IPS DF 6.9 (cell line): ENCODE data around the gene RETREG1.
"Not testable (repeated sequence)": the region's sequence is repeated elsewhere in the genome, so short reads cannot be mapped to it uniquely, and the experiment has no call there.

Source experiments
- DNase-seq: peaks from one replicate; pipeline ENCODE4 v3.0.0-alpha.2; 2013; ENCODE audit warnings: low read depth, low spot score
- H3K27ac ChIP-seq: one replicate; pipeline ENCODE4 v1.5.1; 2013; ENCODE audit warnings: low read length, control low read depth
- H3K27me3 ChIP-seq: 2 replicates; pipeline ENCODE4 v1.6.1; 2013; ENCODE audit warnings: mild to moderate bottlenecking, low read length; ENCODE audit not compliant: control insufficient read depth, insufficient read depth
- H3K36me3 ChIP-seq: 2 replicates; pipeline ENCODE4 v1.6.1; 2013; ENCODE audit warnings: low read length; ENCODE audit not compliant: control insufficient read depth, insufficient read depth
- H3K4me1 ChIP-seq: 2 replicates; pipeline ENCODE4 v1.6.1; 2013; ENCODE audit warnings: low read length; ENCODE audit not compliant: control insufficient read depth, insufficient read depth
- H3K4me3 ChIP-seq: 2 replicates; pipeline ENCODE4 v1.5.1; 2013; ENCODE audit warnings: mild to moderate bottlenecking, low read length
- H3K9me3 ChIP-seq: 2 replicates; pipeline ENCODE4 v1.6.1; 2013; ENCODE audit warnings: low read length, inconsistent platforms; ENCODE audit not compliant: control insufficient read depth, insufficient read depth
- WGBS: extraction: QIAGEN DNeasy Blood & Tissue Kit; methylation state at CpG from one replicate; pipeline ENCODE4 v1.1.7; 2013; ENCODE audit warnings: mixed read lengths, missing lambda C conversion rate; ENCODE audit not compliant: insufficient read length, insufficient coverage; 5-methylcytosine and 5-hydroxymethylcytosine counted together

RETREG1 gene

DNA sequence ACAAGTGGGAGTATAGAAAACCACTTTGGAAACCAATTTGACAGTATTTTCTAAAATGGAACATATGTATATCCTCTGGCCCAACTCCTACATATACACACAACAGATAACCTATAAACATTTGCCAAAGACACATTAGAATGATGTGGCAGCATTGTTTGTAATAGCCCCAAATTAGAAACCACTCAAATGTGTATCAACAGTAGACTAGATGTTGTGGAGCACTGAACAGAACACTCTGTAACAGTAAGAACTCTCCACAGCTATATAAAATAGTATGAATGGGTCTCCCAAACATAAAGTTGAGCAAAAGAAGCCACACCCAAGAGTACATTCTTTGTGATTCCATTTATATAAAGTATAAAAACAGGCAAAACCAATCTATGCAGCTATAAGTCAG lies 157.3 kb downstream of the RETREG1 start:
- no peak for DNase-seq
- no peaks in the 10 kb centered on the region for H3K27me3 ChIP-seq
- peaks cover 1% of the 10 kb centered on the region; the same call in 1 of the 2 replicates for H3K4me1 ChIP-seq
- peaks cover 8% of the 10 kb centered on the region; the same call in 1 of the 2 replicates for H3K36me3 ChIP-seq
- no peak overlapping the region for H3K4me3 ChIP-seq
- no peaks in the 10 kb centered on the region for H3K9me3 ChIP-seq
- no peak overlapping the region for H3K27ac ChIP-seq

GRCh38 chr5:16457853-16458252 lies 158.9 kb downstream of the RETREG1 start:
- WGBS, result 100% methylated on average over 1 of the region's 1 CpG
- Histone ChIP-seq H3K36me3 (peaks cover 8% of the 10 kb centered on the region; the same call in 1 of the 2 replicates), H3K4me1 (no peaks in the 10 kb centered on the region)

DNA sequence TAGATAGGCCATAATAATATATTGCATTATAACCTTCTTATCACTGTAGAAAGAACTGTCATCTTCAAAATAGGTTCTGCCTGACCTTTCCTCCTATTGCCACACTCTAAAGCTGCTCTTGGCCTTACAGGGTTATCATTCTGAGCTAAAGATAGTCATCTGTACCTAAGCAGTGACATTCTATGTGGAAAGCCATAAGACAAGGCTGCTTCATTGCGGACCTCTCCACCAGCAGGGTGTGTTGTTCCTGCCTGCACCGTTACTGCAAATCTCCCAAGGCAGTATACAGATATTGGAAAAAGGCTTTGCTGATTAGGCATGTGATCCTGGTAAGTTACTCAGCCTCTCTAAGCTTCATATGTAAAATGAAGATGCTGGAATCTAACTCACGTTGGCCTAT lies 159.3 kb downstream of the RETREG1 start:
- H3K4me1 ChIP-seq, result no peaks in the 10 kb centered on the region
- no CpG with 5 or more reads among the region's 3 CpGs for WGBS

More at GRCh38 chr5:16457853-16458252, 158.9 kb downstream of the RETREG1 start:
- DNase-seq, result no peak
- H3K9me3 ChIP-seq, result no peaks in the 10 kb centered on the region
- H3K4me3 ChIP-seq, result no peak overlapping the region
- H3K27me3 ChIP-seq, result no peaks in the 10 kb centered on the region
- H3K27ac ChIP-seq, result no peak overlapping the region

DNA sequence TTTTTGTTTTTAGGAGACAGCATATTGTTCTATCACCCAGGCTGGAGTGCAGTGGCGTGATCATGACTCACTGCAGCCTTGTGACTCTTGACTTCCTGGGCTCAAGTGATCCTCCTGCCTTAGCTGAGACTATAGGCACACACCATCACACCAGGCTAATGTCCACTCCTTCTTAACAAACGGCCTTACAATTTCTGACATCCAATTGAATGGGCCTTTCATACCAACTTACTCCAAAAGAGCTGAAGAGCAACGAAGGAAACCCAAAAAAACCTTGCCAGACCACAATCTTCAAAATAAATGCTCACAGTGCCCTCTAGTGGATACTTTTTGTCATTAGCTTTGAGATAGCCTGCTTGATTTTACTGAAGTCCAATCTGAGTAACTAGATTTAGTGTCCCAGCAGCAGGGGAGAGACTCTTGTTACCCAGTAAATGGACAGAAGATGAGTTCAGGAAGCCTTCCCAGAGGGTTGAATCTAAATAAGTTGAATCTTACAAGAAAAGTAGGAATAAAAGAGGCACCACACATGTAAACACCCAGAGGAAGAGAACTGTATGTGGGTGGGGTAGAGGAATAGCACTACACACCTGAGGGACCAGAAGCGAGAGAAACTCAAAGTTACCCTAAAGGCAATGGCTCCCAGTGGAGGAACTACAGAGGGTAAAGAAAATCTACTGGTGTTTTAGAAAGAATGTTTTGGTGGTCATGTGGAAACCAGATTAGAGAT lies 160.5 kb downstream of the RETREG1 start:
- Histone ChIP-seq H3K27ac (no peak overlapping the region), H3K4me1 (no peaks in the 10 kb centered on the region), H3K27me3 (no peaks in the 10 kb centered on the region), H3K4me3 (no peak overlapping the region), H3K36me3 (peaks cover 3% of the 10 kb centered on the region; the same call in 1 of the 2 replicates), H3K9me3 (no peaks in the 10 kb centered on the region)
- DNase-seq, result peak; percentile 29
- WGBS, result no CpG with 5 or more reads among the region's 4 CpGs

More for the DNA sequence above, 159.3 kb downstream of the RETREG1 start:
- Histone ChIP-seq H3K36me3 (peaks cover 5% of the 10 kb centered on the region; the same call in 1 of the 2 replicates), H3K4me3 (no peak overlapping the region), H3K9me3 (no peaks in the 10 kb centered on the region), H3K27ac (no peak overlapping the region), H3K27me3 (no peaks in the 10 kb centered on the region)
- no peak for DNase-seq

- H3K4me3 ChIP-seq, result no peak overlapping the region
- H3K27me3 ChIP-seq, result no peaks in the 10 kb centered on the region
- H3K9me3 ChIP-seq, result no peaks in the 10 kb centered on the region
- no peaks in the 10 kb centered on the region; the same call in 1 of the 2 replicates for H3K36me3 ChIP-seq
- DNase-seq, result no peak
- WGBS, result no CpG with 5 or more reads among the region's 5 CpGs
- no peak overlapping the region for H3K27ac ChIP-seq
- H3K4me1 ChIP-seq, result no peaks in the 10 kb centered on the region
These were observed 161.1 kb downstream of the RETREG1 start for GRCh38 chr5:16455668-16456067.

DNA sequence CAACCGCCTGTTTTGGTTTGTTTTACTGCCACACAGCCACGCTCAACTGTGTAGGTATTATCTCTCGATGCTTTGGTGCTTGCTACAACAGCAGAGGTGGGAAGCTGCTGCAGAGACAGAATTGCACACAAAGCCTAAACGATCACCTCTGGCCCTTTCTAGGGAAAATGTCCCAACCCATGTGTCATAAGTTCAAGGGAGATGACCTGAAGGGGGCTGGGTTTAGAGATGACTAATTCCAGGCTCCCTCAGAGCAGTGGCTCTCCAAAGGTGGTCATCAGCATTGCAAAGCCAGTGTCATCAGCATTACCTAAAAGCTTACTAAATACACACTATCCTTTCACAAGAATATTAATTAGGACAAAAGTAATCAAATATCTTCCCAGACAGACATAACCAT lies 162.1 kb downstream of the RETREG1 start:
- WGBS, result no CpG with 5 or more reads among the region's 4 CpGs
- H3K27ac ChIP-seq, result no peak overlapping the region
- H3K9me3 ChIP-seq, result no peaks in the 10 kb centered on the region
- no peak overlapping the region for H3K4me3 ChIP-seq
- no peaks in the 10 kb centered on the region for H3K4me1 ChIP-seq
- H3K27me3 ChIP-seq, result no peaks in the 10 kb centered on the region
- H3K36me3 ChIP-seq, result no peaks in the 10 kb centered on the region; the same call in 1 of the 2 replicates
- DNase-seq, result no peak

DNA sequence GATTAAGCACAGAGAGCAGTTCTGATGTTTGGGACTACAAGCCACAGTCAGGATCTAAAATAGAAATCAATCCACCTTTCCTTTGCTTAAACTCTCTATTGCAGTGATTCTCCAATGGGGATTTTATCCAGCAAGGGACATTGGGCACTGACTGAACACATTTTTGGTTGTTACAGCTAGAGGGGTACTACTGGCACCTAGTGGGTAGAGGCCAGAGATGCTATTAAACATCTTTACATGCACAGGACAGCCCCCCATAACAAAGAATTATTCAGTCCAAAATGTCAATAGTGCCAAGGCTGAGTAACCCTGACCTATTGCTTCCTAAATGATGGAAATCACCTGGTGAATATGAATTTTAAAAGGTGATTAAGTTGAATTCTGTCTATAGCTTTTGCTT lies 163.2 kb downstream of the RETREG1 start:
- no peaks in the 10 kb centered on the region for H3K4me1 ChIP-seq
- no peaks in the 10 kb centered on the region for H3K9me3 ChIP-seq
- no peak for DNase-seq
- no peaks in the 10 kb centered on the region for H3K27me3 ChIP-seq
- H3K4me3 ChIP-seq, result no peak overlapping the region
- no peaks in the 10 kb centered on the region; the same call in 1 of the 2 replicates for H3K36me3 ChIP-seq
- H3K27ac ChIP-seq, result no peak overlapping the region

- Histone ChIP-seq H3K9me3 (no peaks in the 10 kb centered on the region), H3K4me1 (no peaks in the 10 kb centered on the region), H3K27me3 (no peaks in the 10 kb centered on the region), H3K4me3 (no peak overlapping the region), H3K36me3 (no peaks in the 10 kb centered on the region; the same call in 1 of the 2 replicates), H3K27ac (no peak overlapping the region)
- DNase-seq, result no peak
- whole genome bisulfite sequencing, result no CpG with 5 or more reads among the region's 2 CpGs
These were observed 166.6 kb downstream of the RETREG1 start for GRCh38 chr5:16450163-16450562.

DNA sequence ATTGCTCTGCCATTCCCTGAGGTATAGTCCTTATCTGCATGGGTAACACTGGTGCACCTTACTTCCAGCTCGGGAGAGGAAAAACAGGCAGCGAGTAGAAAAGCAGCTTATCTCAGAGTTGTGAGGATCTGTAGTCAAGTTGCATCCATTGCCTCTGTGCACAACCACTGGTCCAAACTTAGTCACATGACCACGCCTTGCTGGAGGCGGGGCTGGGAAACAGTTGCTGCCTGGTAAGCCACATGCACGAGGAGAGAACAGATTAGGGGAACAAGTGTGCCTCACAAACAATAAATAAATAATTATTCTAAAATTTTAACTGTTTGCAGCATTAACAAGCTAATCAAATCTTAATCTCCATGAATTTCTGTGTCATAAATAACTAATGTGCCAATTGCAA lies 169.8 kb downstream of the RETREG1 start:
- no peak overlapping the region for H3K27ac ChIP-seq
- H3K36me3 ChIP-seq, result no peaks in the 10 kb centered on the region; the same call in 1 of the 2 replicates
- no peak overlapping the region for H3K4me3 ChIP-seq
- H3K27me3 ChIP-seq, result no peaks in the 10 kb centered on the region
- DNase-seq, result no peak
- no CpG with 5 or more reads among the region's 5 CpGs for WGBS
- no peaks in the 10 kb centered on the region for H3K4me1 ChIP-seq
- H3K9me3 ChIP-seq, result no peaks in the 10 kb centered on the region

DNA sequence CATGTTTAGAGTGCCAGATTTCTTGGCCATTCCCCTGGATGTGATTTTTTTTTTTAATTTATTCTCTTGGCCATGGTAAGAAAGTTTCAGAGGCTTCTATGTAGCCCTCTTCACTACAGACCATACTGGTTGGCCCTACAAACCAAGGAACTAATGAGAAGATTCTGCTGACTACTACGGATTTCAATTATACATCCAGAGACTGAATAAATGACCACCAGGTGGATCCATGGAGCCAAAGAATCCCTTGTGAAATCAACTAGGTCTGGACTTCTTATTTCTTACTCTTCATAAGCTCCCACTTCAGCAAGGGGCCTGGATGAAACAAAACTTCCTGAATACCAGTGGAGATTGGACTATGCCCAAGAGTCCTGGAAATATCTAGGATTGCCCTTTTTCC lies 178.8 kb downstream of the RETREG1 start:
- Histone ChIP-seq H3K4me3 (no peak overlapping the region), H3K9me3 (no peaks in the 10 kb centered on the region), H3K36me3 (no peaks in the 10 kb centered on the region), H3K4me1 (no peaks in the 10 kb centered on the region), H3K27me3 (no peaks in the 10 kb centered on the region), H3K27ac (no peak overlapping the region)
- no peak for DNase-seq
- no CpG with 5 or more reads among the region's 1 CpG for WGBS

GRCh38 chr5:16436065-16436682 lies 180.6 kb downstream of the RETREG1 start:
- not testable (repeated sequence) for H3K27ac ChIP-seq, DNase-seq, H3K4me1 ChIP-seq, H3K27me3 ChIP-seq, H3K36me3 ChIP-seq, H3K9me3 ChIP-seq, H3K4me3 ChIP-seq
- no CpG with 5 or more reads among the region's 28 CpGs for WGBS
